Mononuclear cell (primary cell): ENCODE data around the gene ADAM19. TPM values are rescaled to one million over a fixed set of nuclear protein-coding genes. Genes with fewer than 3 reads are reported as not detected.

Source experiments
- H3K27me3 ChIP-seq: 2 replicates; pipeline ENCODE4 v1.6.0; 2011; ENCODE audit warnings: low read length, control low read depth; ENCODE audit not compliant: insufficient read depth
- H3K4me1 ChIP-seq: 2 replicates; pipeline ENCODE4 v1.5.1; 2011; ENCODE audit warnings: mild to moderate bottlenecking, low read length, control low read depth; ENCODE audit not compliant: insufficient read depth
- H3K4me3 ChIP-seq: 2 replicates; pipeline ENCODE4 v1.5.1; 2011; ENCODE audit warnings: mild to moderate bottlenecking, low read length, moderate library complexity
- H3K9me3 ChIP-seq: 2 replicates; pipeline ENCODE4 v1.5.1; 2011; ENCODE audit warnings: low read depth, mild to moderate bottlenecking, control low read depth, low read length
- total RNA-seq: library from RNA; depleted of rRNA; stranded (reverse); fragments of >200 nt; gene quantifications from one replicate; pipeline ENCODE4 v1.2.3, GENCODE V29; 2012

ADAM19 gene
- total RNA-seq, result 17.7 TPM

- H3K9me3 ChIP-seq, result no peaks in the 10 kb centered on the region
- peaks cover 56% of the 10 kb centered on the region for H3K4me1 ChIP-seq
- H3K27me3 ChIP-seq, result no peaks in the 10 kb centered on the region
- H3K4me3 ChIP-seq, result peak within 1 kb of the TSS; percentile 73
Measured at GRCh38 chr5:157575381-157576020, at the start of gene ADAM19. TSS of gene ADAM19 (minus strand) at chr5:157575775. CDS start at chr5:157575696, 79 bp downstream.

GRCh38 chr5:157624144-157624543 is 48.6 kb upstream of the ADAM19 start:
- Histone ChIP-seq H3K4me3 (no peak overlapping the region), H3K4me1 (no peaks in the 10 kb centered on the region), H3K27me3 (no peaks in the 10 kb centered on the region), H3K9me3 (no peaks in the 10 kb centered on the region)

GRCh38 chr5:157620776-157621175 is 45.2 kb upstream of the ADAM19 start:
- no peaks in the 10 kb centered on the region for H3K9me3 ChIP-seq
- H3K4me3 ChIP-seq, result no peak overlapping the region
- H3K27me3 ChIP-seq, result no peaks in the 10 kb centered on the region

GRCh38 chr5:157618191-157618765 is 42.7 kb upstream of the ADAM19 start:
- H3K27me3 ChIP-seq, result no peaks in the 10 kb centered on the region
- H3K4me1 ChIP-seq, result peaks cover 17% of the 10 kb centered on the region
- H3K9me3 ChIP-seq, result no peaks in the 10 kb centered on the region
- H3K4me3 ChIP-seq, result no peak overlapping the region

More at GRCh38 chr5:157620776-157621175, 45.2 kb upstream of the ADAM19 start:
- H3K4me1 ChIP-seq, result peaks cover 8% of the 10 kb centered on the region

GRCh38 chr5:157616785-157617184 is 41.2 kb upstream of the ADAM19 start:
- H3K27me3 ChIP-seq, result no peaks in the 10 kb centered on the region
- no peak overlapping the region for H3K4me3 ChIP-seq
- peaks cover 32% of the 10 kb centered on the region for H3K4me1 ChIP-seq
- H3K9me3 ChIP-seq, result no peaks in the 10 kb centered on the region

- Histone ChIP-seq H3K27me3 (no peaks in the 10 kb centered on the region), H3K9me3 (no peaks in the 10 kb centered on the region), H3K4me3 (no peak overlapping the region), H3K4me1 (peaks cover 44% of the 10 kb centered on the region)
Measured at GRCh38 chr5:157613385-157614245, 38.0 kb upstream of the ADAM19 start.

- Histone ChIP-seq H3K9me3 (no peaks in the 10 kb centered on the region), H3K4me1 (peaks cover 47% of the 10 kb centered on the region)
Measured at GRCh38 chr5:157612581-157612980, 37.0 kb upstream of the ADAM19 start.

GRCh38 chr5:157611571-157612476 is 36.2 kb upstream of the ADAM19 start:
- H3K9me3 ChIP-seq, result no peaks in the 10 kb centered on the region
- peaks cover 52% of the 10 kb centered on the region for H3K4me1 ChIP-seq
- H3K4me3 ChIP-seq, result no peak overlapping the region
- no peaks in the 10 kb centered on the region for H3K27me3 ChIP-seq

More at GRCh38 chr5:157612581-157612980, 37.0 kb upstream of the ADAM19 start:
- Histone ChIP-seq H3K4me3 (no peak overlapping the region), H3K27me3 (no peaks in the 10 kb centered on the region)

- Histone ChIP-seq H3K4me3 (no peak overlapping the region), H3K4me1 (peaks cover 59% of the 10 kb centered on the region)
Measured at GRCh38 chr5:157610990-157611389, 35.4 kb upstream of the ADAM19 start.

GRCh38 chr5:157608972-157609565 is 33.5 kb upstream of the ADAM19 start:
- no peak overlapping the region for H3K4me3 ChIP-seq
- H3K4me1 ChIP-seq, result peaks cover 68% of the 10 kb centered on the region
- H3K9me3 ChIP-seq, result no peaks in the 10 kb centered on the region
- no peaks in the 10 kb centered on the region for H3K27me3 ChIP-seq

More at GRCh38 chr5:157610990-157611389, 35.4 kb upstream of the ADAM19 start:
- no peaks in the 10 kb centered on the region for H3K9me3 ChIP-seq
- no peaks in the 10 kb centered on the region for H3K27me3 ChIP-seq

GRCh38 chr5:157607371-157608161 is 32.0 kb upstream of the ADAM19 start:
- peaks cover 68% of the 10 kb centered on the region for H3K4me1 ChIP-seq
- H3K9me3 ChIP-seq, result no peaks in the 10 kb centered on the region
- H3K27me3 ChIP-seq, result no peaks in the 10 kb centered on the region
- H3K4me3 ChIP-seq, result no peak overlapping the region

GRCh38 chr5:157606046-157606445 is 30.5 kb upstream of the ADAM19 start:
- no peaks in the 10 kb centered on the region for H3K27me3 ChIP-seq
- H3K4me1 ChIP-seq, result peaks cover 60% of the 10 kb centered on the region
- no peaks in the 10 kb centered on the region for H3K9me3 ChIP-seq

GRCh38 chr5:157603333-157604190 is 28.0 kb upstream of the ADAM19 start:
- Histone ChIP-seq H3K4me3 (no peak overlapping the region), H3K4me1 (peaks cover 75% of the 10 kb centered on the region), H3K9me3 (no peaks in the 10 kb centered on the region), H3K27me3 (no peaks in the 10 kb centered on the region)

More at GRCh38 chr5:157606046-157606445, 30.5 kb upstream of the ADAM19 start:
- no peak overlapping the region for H3K4me3 ChIP-seq
